Urinary bladder (tissue), 4 donors: ENCODE data around the gene ZIK1. TPM values are rescaled to one million over a fixed set of nuclear protein-coding genes. Genes with fewer than 3 reads are reported as not detected.
A peak's percentile ranks its signal among the peaks of the same experiment; 100 is the strongest.

Experiments used
- DNase-seq: peaks from one replicate; pipeline ENCODE4 v3.0.0-alpha.2; 2015; ENCODE audit errors: extremely low spot score
- H3K27ac ChIP-seq: one replicate; pipeline ENCODE4 v1.5.1; 2013; ENCODE audit warnings: low read depth, mild to moderate bottlenecking, moderate library complexity
- H3K36me3 ChIP-seq: one replicate; pipeline ENCODE4 v1.6.1; 2013; ENCODE audit warnings: mild to moderate bottlenecking, moderate library complexity; ENCODE audit not compliant: insufficient read depth
- H3K4me1 ChIP-seq: one replicate; pipeline ENCODE4 v1.6.1; 2013; ENCODE audit warnings: mild to moderate bottlenecking, moderate library complexity; ENCODE audit not compliant: insufficient read depth
- H3K4me3 ChIP-seq: one replicate; pipeline ENCODE4 v1.5.1; 2013; ENCODE audit warnings: low read depth, low read length
- WGBS: extraction: QIAGEN DNeasy Blood & Tissue Kit; methylation state at CpG from one replicate; pipeline ENCODE4 v1.1.7; 2013; 5-methylcytosine and 5-hydroxymethylcytosine counted together
- polyA plus RNA-seq: library from polyadenylated mRNA; stranded (reverse); fragments of 200-250 nt; gene quantifications from one replicate; pipeline ENCODE4 v1.2.3, GENCODE V29; 2013
- total RNA-seq: library from RNA; depleted of rRNA; stranded (reverse); fragments of >200 nt; gene quantifications from one replicate; pipeline ENCODE4 v1.2.3, GENCODE V29; 2014
- donor health status: healthy with polysubstance abuse.
- donor health status: healthy.

ZIK1 gene
- total and polyA plus RNA-seq, 2 donors: 7.4 to 18.8 TPM

- Histone ChIP-seq H3K4me1 (no peaks in the 10 kb centered on the region), H3K4me3 (peak within 1 kb of the TSS; percentile 84), H3K27ac (peak within 1 kb of the TSS; percentile 55), H3K36me3 (peaks cover 3% of the 10 kb centered on the region)
- peak; percentile 92 for DNase-seq
- 1% methylated on average over 59 of the region's 59 CpGs for WGBS
Measured at GRCh38 chr19:57632987-57633831, 49.3 kb downstream of the ZIK1 start, which contains the start of gene ZNF211. ZNF211 (plus strand) TSS chr19:57633168; CDS start chr19:57633347, 179 bp downstream.

GRCh38 chr19:57633832-57634131 lies 49.8 kb downstream of the ZIK1 start:
- WGBS: 39% methylated on average over 6 of the region's 6 CpGs
- Histone ChIP-seq H3K4me3 (peak overlapping the region; percentile 84), H3K27ac (no peak overlapping the region), H3K4me1 (no peaks in the 10 kb centered on the region), H3K36me3 (peaks cover 4% of the 10 kb centered on the region)
- DNase-seq: no peak

- 96% methylated on average over 4 of the region's 4 CpGs for WGBS
- no peak overlapping the region for H3K27ac ChIP-seq
- H3K36me3 ChIP-seq: peaks cover 20% of the 10 kb centered on the region
- no peak for DNase-seq
- no peaks in the 10 kb centered on the region for H3K4me1 ChIP-seq
- H3K4me3 ChIP-seq: no peak overlapping the region
Measured at GRCh38 chr19:57637379-57637778, 53.4 kb downstream of the ZIK1 start.

GRCh38 chr19:57641715-57642234 lies 57.8 kb downstream of the ZIK1 start:
- H3K4me1 ChIP-seq: no peaks in the 10 kb centered on the region
- 96% methylated on average over 4 of the region's 4 CpGs for WGBS
- no peak overlapping the region for H3K4me3 ChIP-seq
- no peak overlapping the region for H3K27ac ChIP-seq
- no peak for DNase-seq
- H3K36me3 ChIP-seq: peaks cover 17% of the 10 kb centered on the region

GRCh38 chr19:57642396-57643046 lies 58.6 kb downstream of the ZIK1 start:
- Histone ChIP-seq H3K27ac (peak overlapping the region; percentile 50), H3K4me3 (no peak overlapping the region), H3K4me1 (no peaks in the 10 kb centered on the region), H3K36me3 (peaks cover 17% of the 10 kb centered on the region)
- no peak for DNase-seq
- WGBS: 88% methylated on average over 4 of the region's 4 CpGs

Other genes with a start within 250 kb of the ZIK1 start
- gene ZNF304, start 232.9 kb upstream of the ZIK1 start, total RNA-seq: 17.9 TPM
- gene ZNF304, start 232.9 kb upstream of the ZIK1 start, polyA plus RNA-seq: 7.8 TPM
- gene TRAPPC2B, start 220.6 kb upstream of the ZIK1 start, total RNA-seq: 9.7 TPM
- 26.8 TPM for gene TRAPPC2B, start 220.6 kb upstream of the ZIK1 start, polyA plus RNA-seq
- 6.1 TPM for gene ZNF547, start 220.6 kb upstream of the ZIK1 start, total RNA-seq
- 1.8 TPM for gene ZNF547, start 220.6 kb upstream of the ZIK1 start, polyA plus RNA-seq
- 35.1 TPM for gene ZNF548, start 194.3 kb upstream of the ZIK1 start, total RNA-seq
- gene ZNF548, start 194.3 kb upstream of the ZIK1 start, polyA plus RNA-seq: 16.2 TPM
- 27.9 TPM for gene ZNF17, start 173.0 kb upstream of the ZIK1 start, total RNA-seq
- gene ZNF17, start 173.0 kb upstream of the ZIK1 start, polyA plus RNA-seq: 6.1 TPM
- 17.1 TPM for gene ZNF749, start 148.8 kb upstream of the ZIK1 start, total RNA-seq
- 10.2 TPM for gene ZNF749, start 148.8 kb upstream of the ZIK1 start, polyA plus RNA-seq
- 3.4 TPM for gene VN1R1, start 127.0 kb upstream of the ZIK1 start, total RNA-seq
- gene VN1R1, start 127.0 kb upstream of the ZIK1 start, polyA plus RNA-seq: 0.66 TPM
- gene ZNF772, start 106.6 kb upstream of the ZIK1 start, total RNA-seq: 25.6 TPM
- 3.9 TPM for gene ZNF772, start 106.6 kb upstream of the ZIK1 start, polyA plus RNA-seq
- 16.1 TPM for gene ZNF419, start 96.4 kb upstream of the ZIK1 start, total RNA-seq
- gene ZNF419, start 96.4 kb upstream of the ZIK1 start, polyA plus RNA-seq: 8.0 TPM
- 13.4 TPM for gene ZNF773, start 84.2 kb upstream of the ZIK1 start, total RNA-seq
- 7.1 TPM for gene ZNF773, start 84.2 kb upstream of the ZIK1 start, polyA plus RNA-seq
- gene ZNF549, start 56.8 kb upstream of the ZIK1 start, total RNA-seq: 14.8 TPM
- 4.6 TPM for gene ZNF549, start 56.8 kb upstream of the ZIK1 start, polyA plus RNA-seq
- 15.3 TPM for gene ZNF550, start 24.3 kb upstream of the ZIK1 start, total RNA-seq
- gene ZNF550, start 24.3 kb upstream of the ZIK1 start, polyA plus RNA-seq: 7.2 TPM
- 7.9 TPM for gene ZNF416, start 5.2 kb upstream of the ZIK1 start, total RNA-seq
- gene ZNF416, start 5.2 kb upstream of the ZIK1 start, polyA plus RNA-seq: 4.6 TPM
- 4.0 TPM for gene ZNF530, start 15.7 kb downstream of the ZIK1 start, total RNA-seq
- 4.1 TPM for gene ZNF530, start 15.7 kb downstream of the ZIK1 start, polyA plus RNA-seq
- gene ZNF134, start 30.1 kb downstream of the ZIK1 start, total RNA-seq: 32.1 TPM
- gene ZNF134, start 30.1 kb downstream of the ZIK1 start, polyA plus RNA-seq: 17.6 TPM
- 23.8 TPM for gene ZNF211, start 49.0 kb downstream of the ZIK1 start, total RNA-seq
- gene ZNF211, start 49.0 kb downstream of the ZIK1 start, polyA plus RNA-seq: 13.0 TPM
- gene ZSCAN4, start 84.8 kb downstream of the ZIK1 start, total RNA-seq: not detected
- 0.20 TPM for gene ZSCAN4, start 84.8 kb downstream of the ZIK1 start, polyA plus RNA-seq
- 17.5 TPM for gene ZNF551, start 97.8 kb downstream of the ZIK1 start, total RNA-seq
- gene ZNF551, start 97.8 kb downstream of the ZIK1 start, polyA plus RNA-seq: 6.1 TPM
- gene ZNF154, start 125.1 kb downstream of the ZIK1 start, total RNA-seq: 29.3 TPM
- 7.4 TPM for gene ZNF154, start 125.1 kb downstream of the ZIK1 start, polyA plus RNA-seq
- gene ZNF671, start 143.5 kb downstream of the ZIK1 start, total RNA-seq: 11.9 TPM
- 7.8 TPM for gene ZNF671, start 143.5 kb downstream of the ZIK1 start, polyA plus RNA-seq
- gene ZNF776, start 162.7 kb downstream of the ZIK1 start, total RNA-seq: 31.1 TPM
- gene ZNF776, start 162.7 kb downstream of the ZIK1 start, polyA plus RNA-seq: 11.1 TPM
- gene ZNF586, start 185.5 kb downstream of the ZIK1 start, total RNA-seq: 33.8 TPM
- gene ZNF586, start 185.5 kb downstream of the ZIK1 start, polyA plus RNA-seq: 9.2 TPM
- 24.5 TPM for gene ZNF552, start 230.8 kb downstream of the ZIK1 start, total RNA-seq
- 6.5 TPM for gene ZNF552, start 230.8 kb downstream of the ZIK1 start, polyA plus RNA-seq
- 29.1 TPM for gene ZNF587B, start 246.2 kb downstream of the ZIK1 start, total RNA-seq
- 3.8 TPM for gene ZNF587B, start 246.2 kb downstream of the ZIK1 start, polyA plus RNA-seq